ENCODE data around the gene TTYH3. TPM values are rescaled to one million over a fixed set of nuclear protein-coding genes. Genes with fewer than 3 reads are reported as not detected.
"Not testable (repeated sequence)": the region's sequence is repeated elsewhere in the genome, so short reads cannot be mapped to it uniquely, and the experiment has no call there.

Gene TTYH3
- total RNA-seq, 1 donor from 2014 or later: 296 TPM

- Mint-ChIP-seq H3K9me3 (no peaks in the 10 kb centered on the region), H3K27me3 (ENCODE audit: low read depth) (no peaks in the 10 kb centered on the region), H3K36me3 (peaks cover 6% of the 10 kb centered on the region), H3K4me3 (no peak overlapping the region), H3K27ac (peak overlapping the region; percentile 47), H3K4me1 (peaks cover 10% of the 10 kb centered on the region)
- TF ChIP-seq CTCF (IDR thresholded peaks at IDR 0.05; ENCODE audit: unreplicated experiment): peak; percentile 24
- DNase-seq (ENCODE audit: low spot score in 2 of 2, unreplicated experiment in 2 of 2): no peak
Measured at GRCh38 chr7:2608921-2609411, 22.8 kb upstream of the TTYH3 start.

GRCh38 chr7:2609646-2610045 lies 22.1 kb upstream of the TTYH3 start:
- H3K4me1 Mint-ChIP-seq: peaks cover 16% of the 10 kb centered on the region
- H3K4me3 Mint-ChIP-seq; DNase-seq (ENCODE audit: low spot score in 2 of 2, unreplicated experiment in 2 of 2); H3K36me3 Mint-ChIP-seq; H3K27ac Mint-ChIP-seq; H3K9me3 Mint-ChIP-seq; H3K27me3 Mint-ChIP-seq (ENCODE audit: low read depth): not testable (repeated sequence)

- TF ChIP-seq CTCF (IDR thresholded peaks at IDR 0.05; ENCODE audit: unreplicated experiment): no peak
- no peak overlapping the region for H3K27ac Mint-ChIP-seq
- no peak overlapping the region for H3K4me3 Mint-ChIP-seq
- peaks cover 6% of the 10 kb centered on the region for H3K36me3 Mint-ChIP-seq
- no peak for DNase-seq (ENCODE audit: low spot score in 2 of 2, unreplicated experiment in 2 of 2)
- H3K9me3 Mint-ChIP-seq: no peaks in the 10 kb centered on the region
- H3K4me1 Mint-ChIP-seq: peaks cover 20% of the 10 kb centered on the region
- no peaks in the 10 kb centered on the region for H3K27me3 Mint-ChIP-seq (ENCODE audit: low read depth)
Measured at GRCh38 chr7:2610466-2610865, 21.3 kb upstream of the TTYH3 start.

GRCh38 chr7:2610898-2611297 lies 20.9 kb upstream of the TTYH3 start:
- no peaks in the 10 kb centered on the region for H3K27me3 Mint-ChIP-seq (ENCODE audit: low read depth)
- peaks cover 6% of the 10 kb centered on the region for H3K36me3 Mint-ChIP-seq
- DNase-seq (ENCODE audit: low spot score in 2 of 2, unreplicated experiment in 2 of 2): no peak

GRCh38 chr7:2611401-2611800 lies 20.4 kb upstream of the TTYH3 start:
- Mint-ChIP-seq H3K27me3 (ENCODE audit: low read depth) (no peaks in the 10 kb centered on the region), H3K36me3 (peaks cover 6% of the 10 kb centered on the region), H3K9me3 (no peaks in the 10 kb centered on the region), H3K4me1 (peaks cover 21% of the 10 kb centered on the region), H3K4me3 (no peak overlapping the region), H3K27ac (no peak overlapping the region)
- TF ChIP-seq CTCF (IDR thresholded peaks at IDR 0.05; ENCODE audit: unreplicated experiment): no peak
- no peak for DNase-seq (ENCODE audit: low spot score in 2 of 2, unreplicated experiment in 2 of 2)

More at GRCh38 chr7:2610898-2611297, 20.9 kb upstream of the TTYH3 start:
- Mint-ChIP-seq H3K27ac (no peak overlapping the region), H3K4me1 (peaks cover 20% of the 10 kb centered on the region), H3K4me3 (no peak overlapping the region), H3K9me3 (no peaks in the 10 kb centered on the region)
- TF ChIP-seq CTCF (IDR thresholded peaks at IDR 0.05; ENCODE audit: unreplicated experiment): no peak

- Mint-ChIP-seq H3K27me3 (ENCODE audit: low read depth) (no peaks in the 10 kb centered on the region), H3K4me1 (peaks cover 26% of the 10 kb centered on the region), H3K9me3 (no peaks in the 10 kb centered on the region), H3K27ac (no peak overlapping the region), H3K4me3 (no peak overlapping the region), H3K36me3 (peaks cover 6% of the 10 kb centered on the region)
- no peak for DNase-seq (ENCODE audit: low spot score in 2 of 2, unreplicated experiment in 2 of 2)
- TF ChIP-seq CTCF (IDR thresholded peaks at IDR 0.05; ENCODE audit: unreplicated experiment): no peak
Measured at GRCh38 chr7:2611922-2612321, 19.9 kb upstream of the TTYH3 start.

Measured in mesothelial cell of epicardium (in vitro differentiated cells).